Smooth muscle cell (in vitro differentiated cells): ENCODE measurements around the gene CIRBP. TPM values are rescaled to one million over a fixed set of nuclear protein-coding genes. Genes with fewer than 3 reads are reported as not detected.
"Not testable (repeated sequence)": the region's sequence is repeated elsewhere in the genome, so short reads cannot be mapped to it uniquely, and the experiment has no call there.

Experiments
- DNase-seq: peaks from one replicate; lab custom pipeline; 2025; ENCODE audit not compliant: unreplicated experiment; lab: John Stamatoyannopoulos, UW
- H2AFZ ChIP-seq: fragments of 200-600 bp; sonication (generic); 2 replicates; pipeline ENCODE4 v1.6.0; 2016; ENCODE audit warnings: antibody characterized with exemption, low read depth, mild to moderate bottlenecking
- H3F3A ChIP-seq: fragments of 200-600 bp; sonication (generic); 2 replicates; pipeline ENCODE4 v1.6.0; 2017; ENCODE audit warnings: antibody characterized with exemption, low read depth
- H3K27ac ChIP-seq: fragments of 200-600 bp; sonication (generic); 2 replicates; pipeline ENCODE4 v1.5.1; 2016; ENCODE audit warnings: low read depth, mild to moderate bottlenecking
- H3K27me3 ChIP-seq: fragments of 200-600 bp; sonication (generic); 2 replicates; pipeline ENCODE4 v1.6.1; 2016; ENCODE audit warnings: low read depth, mild to moderate bottlenecking
- H3K36me3 ChIP-seq: fragments of 200-600 bp; sonication (generic); 2 replicates; pipeline ENCODE4 v1.5.1; 2016; ENCODE audit warnings: low read depth
- H3K4me1 ChIP-seq: fragments of 200-600 bp; sonication (generic); 2 replicates; pipeline ENCODE4 v1.5.1; 2016; ENCODE audit warnings: low read depth
- H3K4me2 ChIP-seq: fragments of 200-600 bp; sonication (generic); 2 replicates; pipeline ENCODE4 v1.6.0; 2016; ENCODE audit warnings: mild to moderate bottlenecking
- H3K4me3 ChIP-seq: fragments of 200-600 bp; sonication (generic); 2 replicates; pipeline ENCODE4 v1.5.1; 2016; ENCODE audit warnings: mild to moderate bottlenecking
- H3K79me2 ChIP-seq: fragments of 200-600 bp; sonication (generic); 2 replicates; pipeline ENCODE4 v1.6.0; 2016; ENCODE audit warnings: low read depth, mild to moderate bottlenecking
- H3K9ac ChIP-seq: fragments of 200-600 bp; sonication (generic); 2 replicates; pipeline ENCODE4 v1.6.0; 2016; ENCODE audit warnings: low read depth
- H3K9me3 ChIP-seq: fragments of 200-600 bp; sonication (generic); replicated peaks from 2 replicates; pipeline ENCODE4 v1.5.1; 2016; ENCODE audit warnings: low read depth
- H4K20me1 ChIP-seq: fragments of 200-600 bp; sonication (generic); 2 replicates; pipeline ENCODE4 v1.6.0; 2016; ENCODE audit warnings: low read depth
- WGBS: methylation state at CpG from one replicate; pipeline ENCODE4 v1.1.7; 2016; ENCODE audit warnings: low lambda C conversion rate; 5-methylcytosine and 5-hydroxymethylcytosine counted together
- polyA plus RNA-seq: library from polyadenylated mRNA; unstranded; fragments of >200 nt; fragmentation: Nextera tagmentation; extraction: Ambion mirVana; gene quantifications from 2 replicates; pipeline ENCODE4 v1.2.1, GENCODE V29; 2016
- total RNA-seq: library from RNA; depleted of rRNA; stranded (reverse); fragments of >200 nt; gene quantifications from 2 replicates; pipeline ENCODE4 v1.2.3, GENCODE V29; 2014
- TF ChIP-seq, protein P1 (sequence below): fragments of 200-600 bp; sonication (generic); IDR thresholded peaks from 2 replicates; pipeline ENCODE4 v1.5.1; 2017; ENCODE audit warnings: borderline replicate concordance, mild to moderate bottlenecking, antibody characterized with exemption; ENCODE audit not compliant: insufficient read depth, poor library complexity, severe bottlenecking

The CIRBP gene
- total and polyA plus RNA-seq, 2 experiments from 2014 or later: 122 to 215 TPM

DNA sequence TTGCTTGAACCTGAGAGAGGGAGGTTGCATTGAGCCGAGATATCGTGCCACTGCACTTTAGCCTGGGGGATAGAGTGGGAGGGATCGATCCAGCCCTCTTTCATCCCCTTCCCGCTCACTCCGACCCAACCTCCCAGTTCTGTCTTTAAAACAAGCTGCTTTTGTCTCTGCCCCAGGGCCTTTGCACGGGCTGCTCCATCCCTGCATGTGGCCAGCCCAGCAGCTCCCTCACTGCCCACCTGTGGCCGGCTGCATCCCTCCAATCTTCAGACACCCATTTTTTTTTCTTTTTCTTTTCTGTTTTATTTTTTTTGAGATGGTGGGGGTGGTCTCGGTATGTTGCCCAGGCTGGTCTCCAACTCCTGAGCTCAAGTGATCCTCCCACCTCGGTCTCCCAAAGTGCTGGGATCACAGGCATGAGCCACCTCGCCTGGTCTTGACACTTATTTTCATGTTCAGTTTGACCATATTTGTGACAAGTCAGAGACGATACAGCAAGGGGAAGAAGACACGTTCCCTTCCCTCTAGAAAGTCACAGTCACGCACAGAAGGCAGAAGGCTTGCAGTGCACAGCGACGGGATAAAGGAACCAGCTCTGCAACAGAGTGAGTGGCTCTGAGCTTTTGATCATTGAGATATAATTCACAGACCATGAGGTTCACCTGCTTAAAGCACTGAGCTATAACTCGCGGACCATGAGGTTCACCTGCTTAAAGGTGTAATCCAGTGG is 48.3 kb downstream of the CIRBP start:
- no peak overlapping the region for H3K9ac ChIP-seq
- no peaks in the 10 kb centered on the region for H3K79me2 ChIP-seq
- no peak for DNase-seq
- TF ChIP-seq, protein P1, sequence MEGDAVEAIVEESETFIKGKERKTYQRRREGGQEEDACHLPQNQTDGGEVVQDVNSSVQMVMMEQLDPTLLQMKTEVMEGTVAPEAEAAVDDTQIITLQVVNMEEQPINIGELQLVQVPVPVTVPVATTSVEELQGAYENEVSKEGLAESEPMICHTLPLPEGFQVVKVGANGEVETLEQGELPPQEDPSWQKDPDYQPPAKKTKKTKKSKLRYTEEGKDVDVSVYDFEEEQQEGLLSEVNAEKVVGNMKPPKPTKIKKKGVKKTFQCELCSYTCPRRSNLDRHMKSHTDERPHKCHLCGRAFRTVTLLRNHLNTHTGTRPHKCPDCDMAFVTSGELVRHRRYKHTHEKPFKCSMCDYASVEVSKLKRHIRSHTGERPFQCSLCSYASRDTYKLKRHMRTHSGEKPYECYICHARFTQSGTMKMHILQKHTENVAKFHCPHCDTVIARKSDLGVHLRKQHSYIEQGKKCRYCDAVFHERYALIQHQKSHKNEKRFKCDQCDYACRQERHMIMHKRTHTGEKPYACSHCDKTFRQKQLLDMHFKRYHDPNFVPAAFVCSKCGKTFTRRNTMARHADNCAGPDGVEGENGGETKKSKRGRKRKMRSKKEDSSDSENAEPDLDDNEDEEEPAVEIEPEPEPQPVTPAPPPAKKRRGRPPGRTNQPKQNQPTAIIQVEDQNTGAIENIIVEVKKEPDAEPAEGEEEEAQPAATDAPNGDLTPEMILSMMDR: no peak
- H3K27me3 ChIP-seq: peaks cover 24% of the 10 kb centered on the region
- no peak overlapping the region for H3K4me2 ChIP-seq
- H3K4me3 ChIP-seq: no peak overlapping the region
- no peak overlapping the region for H3K27ac ChIP-seq
- H3K4me1 ChIP-seq: peaks cover 6% of the 10 kb centered on the region
- no peaks in the 10 kb centered on the region for H3K36me3 ChIP-seq
- H3F3A ChIP-seq: no peaks in the 10 kb centered on the region
- H2AFZ ChIP-seq: no peak overlapping the region
- WGBS: 87% methylated on average over 17 of the region's 17 CpGs
- H3K9me3 ChIP-seq: no peaks in the 10 kb centered on the region
- no peaks in the 10 kb centered on the region for H4K20me1 ChIP-seq

DNA sequence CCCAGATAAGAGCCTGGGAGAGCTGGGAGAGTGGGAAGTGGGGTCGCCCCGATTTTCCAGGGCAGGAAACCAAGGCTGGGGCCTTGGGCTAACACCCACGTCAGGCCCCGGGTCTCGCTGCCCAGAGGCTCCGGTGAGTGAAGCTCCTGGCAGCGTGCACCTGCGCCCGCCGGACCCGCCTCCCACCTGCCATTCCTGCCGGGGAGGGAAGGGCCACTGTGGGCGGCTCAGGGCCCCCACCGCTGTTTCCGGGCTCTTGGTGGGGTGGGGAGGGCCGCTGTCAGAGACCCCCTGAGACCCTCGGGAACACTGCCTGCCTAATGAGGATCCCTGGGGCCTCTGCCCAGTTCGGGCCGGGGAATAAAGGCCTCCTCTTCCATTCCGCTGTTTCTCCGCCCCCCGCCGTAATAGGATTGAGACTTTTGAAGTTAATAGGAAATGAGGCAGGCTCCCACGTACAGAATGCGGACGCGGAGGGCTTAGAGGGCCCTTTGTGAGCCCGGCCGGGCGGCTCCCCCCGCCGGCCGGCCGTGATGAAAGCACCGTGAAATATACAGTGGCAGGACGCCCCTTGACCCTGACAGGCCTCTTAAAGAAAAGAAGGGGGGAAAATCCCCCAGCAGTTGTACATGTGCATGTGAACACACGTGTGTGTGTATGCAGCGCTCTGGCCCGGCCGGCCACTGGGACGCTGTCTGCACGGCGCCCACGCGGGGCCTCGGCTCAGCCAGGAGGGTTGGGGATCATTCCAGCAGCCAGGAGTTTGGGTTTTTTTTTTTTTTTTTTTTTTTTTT is 49.7 kb downstream of the CIRBP start:
- H3K27ac ChIP-seq: no peak overlapping the region
- H3F3A ChIP-seq: no peaks in the 10 kb centered on the region
- DNase-seq: no peak
- TF ChIP-seq, protein P1: no peak
- peaks cover 24% of the 10 kb centered on the region for H3K27me3 ChIP-seq
- 82% methylated on average over 45 of the region's 46 CpGs for WGBS
- no peak overlapping the region for H2AFZ ChIP-seq
- H3K4me2 ChIP-seq: no peak overlapping the region
- H3K9ac ChIP-seq: no peak overlapping the region
- no peaks in the 10 kb centered on the region for H3K36me3 ChIP-seq
- no peaks in the 10 kb centered on the region for H4K20me1 ChIP-seq
- no peaks in the 10 kb centered on the region for H3K79me2 ChIP-seq
- H3K4me3 ChIP-seq: no peak overlapping the region
- H3K9me3 ChIP-seq: no peaks in the 10 kb centered on the region
- H3K4me1 ChIP-seq: peaks cover 6% of the 10 kb centered on the region

DNA sequence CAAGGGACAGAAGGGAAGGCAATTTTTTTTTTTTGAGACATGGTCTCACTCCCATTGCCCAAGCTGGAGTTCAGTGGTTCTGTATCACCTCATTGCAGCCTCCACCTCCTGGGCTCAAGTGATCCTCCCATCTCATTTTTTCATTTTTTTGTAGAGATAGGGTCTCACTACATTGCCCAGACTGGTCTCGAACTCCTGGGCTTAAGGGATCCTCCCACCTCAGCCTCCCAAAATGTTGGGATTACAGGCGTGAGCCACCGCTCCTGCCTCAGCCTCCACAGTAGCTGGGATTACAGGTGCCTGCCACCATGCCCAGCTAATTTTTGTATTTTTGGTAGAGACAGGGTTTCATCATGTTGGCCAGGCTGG is 51.1 kb downstream of the CIRBP start:
- 93% methylated on average over 3 of the region's 3 CpGs for WGBS

DNA sequence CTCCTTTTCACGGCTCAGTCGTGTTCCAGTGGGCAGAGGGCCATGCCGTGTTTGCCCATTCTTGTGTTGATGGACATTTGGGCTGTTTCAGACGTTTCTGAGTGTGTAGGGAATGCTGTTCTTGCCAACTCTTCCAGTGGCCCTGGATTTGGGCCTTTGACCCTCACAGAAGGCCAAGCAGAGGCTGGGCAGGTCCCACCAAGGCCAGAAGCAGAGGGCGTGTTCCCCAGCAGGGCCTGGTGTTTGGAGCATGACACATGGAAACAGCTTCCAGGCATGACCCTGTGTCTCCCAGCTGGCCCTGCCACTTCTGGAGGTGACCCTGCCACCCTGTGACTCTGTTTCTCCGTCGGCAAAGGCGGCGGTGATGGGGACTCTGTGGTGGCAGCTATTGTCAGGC is 52.4 kb downstream of the CIRBP start:
- peaks cover 10% of the 10 kb centered on the region for H3K27me3 ChIP-seq
- DNase-seq: no peak
- H2AFZ ChIP-seq: no peak overlapping the region
- TF ChIP-seq, protein P1: no peak
- H3K4me3 ChIP-seq: no peak overlapping the region
- no peak overlapping the region for H3K4me2 ChIP-seq
- H3K27ac ChIP-seq: no peak overlapping the region
- H4K20me1 ChIP-seq: no peaks in the 10 kb centered on the region
- no peaks in the 10 kb centered on the region for H3K36me3 ChIP-seq
- H3K4me1 ChIP-seq: peaks cover 6% of the 10 kb centered on the region
- H3F3A ChIP-seq: no peaks in the 10 kb centered on the region
- H3K9me3 ChIP-seq: no peaks in the 10 kb centered on the region
- H3K79me2 ChIP-seq: no peaks in the 10 kb centered on the region
- H3K9ac ChIP-seq: no peak overlapping the region
- WGBS: 88% methylated on average over 9 of the region's 9 CpGs

More for the DNA sequence above, 51.1 kb downstream of the CIRBP start:
- not testable (repeated sequence) for H4K20me1 ChIP-seq, H3K9me3 ChIP-seq, H3F3A ChIP-seq, H3K36me3 ChIP-seq, DNase-seq, H2AFZ ChIP-seq, H3K4me2 ChIP-seq, H3K4me1 ChIP-seq, H3K4me3 ChIP-seq, H3K9ac ChIP-seq, H3K79me2 ChIP-seq, H3K27ac ChIP-seq
- peaks cover 21% of the 10 kb centered on the region for H3K27me3 ChIP-seq
